ENCODE results near the gene SQSTM1. TPM values are rescaled to one million over a fixed set of nuclear protein-coding genes. Genes with fewer than 3 reads are reported as not detected.

The SQSTM1 gene
- total and polyA plus RNA-seq, 9 of the 15 experiments (the other 6 are each of a cell fraction or from before 2014, with no cell fraction given) = 5.6 to 148 (median 64.0) TPM

DNA sequence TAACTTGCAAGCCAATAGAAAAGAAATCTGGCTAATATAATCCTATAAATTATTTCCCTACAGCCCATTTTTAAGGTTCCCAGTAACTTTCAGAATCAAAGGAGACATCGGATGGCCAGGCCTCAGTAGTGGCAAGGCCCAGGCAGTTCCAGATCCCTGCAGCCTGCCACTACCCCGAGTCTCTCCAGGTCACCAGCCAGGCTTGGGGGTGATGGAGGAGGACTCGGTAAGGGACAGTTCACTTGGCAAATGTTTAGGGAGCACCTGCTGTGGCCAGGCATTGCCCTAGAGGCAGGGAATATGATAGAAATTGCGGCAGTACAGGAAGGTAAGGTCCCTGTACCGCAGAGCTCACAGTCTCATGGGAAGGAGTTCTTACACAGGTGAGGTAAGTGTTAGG is 42.1 kb upstream of the SQSTM1 start:
- no peak for FAIRE-seq
- BruUV-seq (replicated peaks) = no TSS peak
- CTCF ChIA-PET (ENCODE audit: low intra/inter-chr PET ratio) = no interaction called here

More for the DNA sequence above, 42.1 kb upstream of the SQSTM1 start:
- no peaks in the 10 kb centered on the region for H3K9me3 ChIP-seq (replicated peaks; ENCODE audit: control insufficient read depth, insufficient read depth, low read depth, low read length)
- H2AFZ ChIP-seq (ENCODE audit: low read depth, low read length) = no peak overlapping the region
- TF ChIP-seq ZNF124 (CRISPR knock-in tag; IDR thresholded peaks at IDR 0.05) (no peak), TBP (optimal IDR thresholded peaks at IDR 0.05; ENCODE audit: low read depth, low read length) (no peak), PHB2 (IDR thresholded peaks at IDR 0.05; ENCODE audit: low read depth) (no peak), CREBBP (IDR thresholded peaks at IDR 0.05; ENCODE audit: low read depth, low read length) (no peak), DPF2 (IDR thresholded peaks at IDR 0.05) (no peak), GATAD2A (IDR thresholded peaks at IDR 0.05) (no peak), ZNF408 (CRISPR knock-in tag; IDR thresholded peaks at IDR 0.05; ENCODE audit: low read depth) (no peak), PHF21A (IDR thresholded peaks at IDR 0.05; ENCODE audit: borderline replicate concordance, low read depth) (no peak), CREM (IDR thresholded peaks at IDR 0.05; ENCODE audit: low read depth) (no peak), CBFB (CRISPR knock-in tag; IDR thresholded peaks at IDR 0.05) (no peak), NR4A1 (CRISPR knock-in tag; IDR thresholded peaks at IDR 0.05) (no peak), NR4A1 (tag; IDR thresholded peaks at IDR 0.05) (no peak), SP2 (IDR thresholded peaks at IDR 0.05; ENCODE audit: extremely low read depth, low read depth, low read length, poor library complexity, severe bottlenecking) (no peak), ZFP1 (CRISPR knock-in tag; IDR thresholded peaks at IDR 0.05) (no peak), FUS (optimal IDR thresholded peaks at IDR 0.05; ENCODE audit: low read depth, low read length) (no peak), SMAD1 (IDR thresholded peaks at IDR 0.05; ENCODE audit: low read depth, low read length, partially characterized antibody) (no peak), GABPB1 (CRISPR knock-in tag; IDR thresholded peaks at IDR 0.05) (no peak)
- TF ChIP-seq, protein P1, sequence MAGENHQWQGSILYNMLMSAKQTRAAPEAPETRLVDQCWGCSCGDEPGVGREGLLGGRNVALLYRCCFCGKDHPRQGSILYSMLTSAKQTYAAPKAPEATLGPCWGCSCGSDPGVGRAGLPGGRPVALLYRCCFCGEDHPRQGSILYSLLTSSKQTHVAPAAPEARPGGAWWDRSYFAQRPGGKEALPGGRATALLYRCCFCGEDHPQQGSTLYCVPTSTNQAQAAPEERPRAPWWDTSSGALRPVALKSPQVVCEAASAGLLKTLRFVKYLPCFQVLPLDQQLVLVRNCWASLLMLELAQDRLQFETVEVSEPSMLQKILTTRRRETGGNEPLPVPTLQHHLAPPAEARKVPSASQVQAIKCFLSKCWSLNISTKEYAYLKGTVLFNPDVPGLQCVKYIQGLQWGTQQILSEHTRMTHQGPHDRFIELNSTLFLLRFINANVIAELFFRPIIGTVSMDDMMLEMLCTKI (IDR thresholded peaks at IDR 0.05; ENCODE audit: partially characterized antibody) = no peak
- TF ChIP-seq, protein P2, sequence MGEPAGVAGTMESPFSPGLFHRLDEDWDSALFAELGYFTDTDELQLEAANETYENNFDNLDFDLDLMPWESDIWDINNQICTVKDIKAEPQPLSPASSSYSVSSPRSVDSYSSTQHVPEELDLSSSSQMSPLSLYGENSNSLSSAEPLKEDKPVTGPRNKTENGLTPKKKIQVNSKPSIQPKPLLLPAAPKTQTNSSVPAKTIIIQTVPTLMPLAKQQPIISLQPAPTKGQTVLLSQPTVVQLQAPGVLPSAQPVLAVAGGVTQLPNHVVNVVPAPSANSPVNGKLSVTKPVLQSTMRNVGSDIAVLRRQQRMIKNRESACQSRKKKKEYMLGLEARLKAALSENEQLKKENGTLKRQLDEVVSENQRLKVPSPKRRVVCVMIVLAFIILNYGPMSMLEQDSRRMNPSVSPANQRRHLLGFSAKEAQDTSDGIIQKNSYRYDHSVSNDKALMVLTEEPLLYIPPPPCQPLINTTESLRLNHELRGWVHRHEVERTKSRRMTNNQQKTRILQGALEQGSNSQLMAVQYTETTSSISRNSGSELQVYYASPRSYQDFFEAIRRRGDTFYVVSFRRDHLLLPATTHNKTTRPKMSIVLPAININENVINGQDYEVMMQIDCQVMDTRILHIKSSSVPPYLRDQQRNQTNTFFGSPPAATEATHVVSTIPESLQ (CRISPR knock-in tag; IDR thresholded peaks at IDR 0.05) = no peak
- H3K36me3 ChIP-seq (ENCODE audit: control insufficient read depth, insufficient read depth, low read length) = peaks cover 52% of the 10 kb centered on the region
- H4K20me1 ChIP-seq (replicated peaks; ENCODE audit: control insufficient read depth, insufficient read depth, low read length) = no peaks in the 10 kb centered on the region
- in situ Hi-C loops (cut with MboI) = no loop called here
- WGBS (ENCODE audit: insufficient coverage, low coverage, missing lambda C conversion rate) = 85% methylated on average over 5 of the region's 5 CpGs
- peaks cover 0 to 6% of the 10 kb centered on the region in 2 experiments; a peak in 1 of 5 replicates for H3K4me1 ChIP-seq (replicated peaks in 1 of 2; ENCODE audit: control insufficient read depth in 2 of 2, insufficient read depth in 2 of 2, low read length in 2 of 2)
- peaks cover 8% of the 10 kb centered on the region for H3K9me1 ChIP-seq (ENCODE audit: control insufficient read depth, insufficient read depth, low read length)
- no peak for DNase-seq (ENCODE audit: extremely low read depth in 1 of 4, low spot score in 3 of 4)
- H3K79me2 ChIP-seq (ENCODE audit: control insufficient read depth, insufficient read depth, low read length) = no peaks in the 10 kb centered on the region
- H3K27me3 ChIP-seq (ENCODE audit: control insufficient read depth in 2 of 2, insufficient read depth in 2 of 2, low read length in 2 of 2) = no peaks in the 10 kb centered on the region
- no peak overlapping the region for H3K4me3 ChIP-seq
- H3K4me2 ChIP-seq (ENCODE audit: insufficient read depth, low read length) = no peak overlapping the region
- intact Hi-C loops (cut with micrococcal nuclease) = no loop called here
- ATAC-seq = no peak
- H3K9ac ChIP-seq (ENCODE audit: insufficient read depth in 1 of 2, low read depth in 2 of 2, low read length in 2 of 2) = no peak overlapping the region
- POLR2A ChIA-PET = interaction anchor here (1.6 kb wide), 1 partner anchor 13 kb away, joined by 5 read pairs; no protein-coding TSS in a partner anchor
- no peak overlapping the region for H3K27ac ChIP-seq (ENCODE audit: extremely low read depth, low read depth, low read length)

All from K562 (cell line).